GM21717 (cell line): ENCODE measurements around the gene KLHL11.

Source experiments
- ATAC-seq: cut with Tn5 transposase; IDR thresholded peaks from one replicate; pipeline ENCODE4 v1.9.1; 2021; ENCODE audit warnings: mild to moderate bottlenecking, moderate library complexity; ENCODE audit not compliant: unreplicated experiment

Gene KLHL11

GRCh38 chr17:41864836-41865595 is at the start of gene KLHL11:
Gene KLHL11, minus strand, starts transcription at chr17:41865423. Its CDS starts 53 bp downstream, at chr17:41865370.
- ATAC-seq: peak; percentile 77

GRCh38 chr17:41915020-41915419 is 49.8 kb upstream of the KLHL11 start:
- ATAC-seq: no peak

GRCh38 chr17:41914358-41914766 is 49.1 kb upstream of the KLHL11 start:
- ATAC-seq: no peak

GRCh38 chr17:41913798-41914197 is 48.6 kb upstream of the KLHL11 start:
- no peak for ATAC-seq

- no peak for ATAC-seq
Measured at GRCh38 chr17:41912925-41913324, 47.7 kb upstream of the KLHL11 start.

GRCh38 chr17:41910701-41911391 is 45.6 kb upstream of the KLHL11 start:
- no peak for ATAC-seq

GRCh38 chr17:41909088-41909487 is 43.9 kb upstream of the KLHL11 start:
- no peak for ATAC-seq

GRCh38 chr17:41907633-41908539 is 42.7 kb upstream of the KLHL11 start:
- ATAC-seq: no peak

- no peak for ATAC-seq
Measured at GRCh38 chr17:41907185-41907556, 41.9 kb upstream of the KLHL11 start.

- ATAC-seq: no peak
Measured at GRCh38 chr17:41906465-41907184, 41.4 kb upstream of the KLHL11 start.

GRCh38 chr17:41905172-41905571 is 39.9 kb upstream of the KLHL11 start:
- no peak for ATAC-seq

- ATAC-seq: no peak
Measured at GRCh38 chr17:41904242-41904841, 39.1 kb upstream of the KLHL11 start.

GRCh38 chr17:41901646-41902045 is 36.4 kb upstream of the KLHL11 start:
- ATAC-seq: no peak

GRCh38 chr17:41896726-41897125 is 31.5 kb upstream of the KLHL11 start:
- ATAC-seq: no peak

- ATAC-seq: no peak
Measured at GRCh38 chr17:41895617-41896016, 30.4 kb upstream of the KLHL11 start.

- ATAC-seq: no peak
Measured at GRCh38 chr17:41894791-41895331, 29.6 kb upstream of the KLHL11 start.

GRCh38 chr17:41893384-41893783 is 28.2 kb upstream of the KLHL11 start:
- no peak for ATAC-seq

- ATAC-seq: no peak
Measured at GRCh38 chr17:41892021-41892376, 26.8 kb upstream of the KLHL11 start.

- no peak for ATAC-seq
Measured at GRCh38 chr17:41891135-41892020, 26.2 kb upstream of the KLHL11 start.
